Neural progenitor cell (in vitro differentiated cells): ENCODE results near the gene CCNK. TPM values are rescaled to one million over a fixed set of nuclear protein-coding genes. Genes with fewer than 3 reads are reported as not detected.

Experiments
- DNase-seq: peaks from one replicate; pipeline ENCODE4 v3.0.0-alpha.2; 2016; ENCODE audit warnings: low spot score
- H2AFZ ChIP-seq: fragments of 200-600 bp; sonication (generic); replicated peaks from 2 replicates; pipeline ENCODE4 v1.6.1; 2016; ENCODE audit warnings: antibody characterized with exemption
- H3F3A ChIP-seq: fragments of 200-600 bp; sonication (generic); 2 replicates; pipeline ENCODE4 v1.6.1; 2016; ENCODE audit warnings: antibody characterized with exemption, low read depth
- H3K27ac ChIP-seq: fragments of 200-600 bp; sonication (generic); 2 replicates; pipeline ENCODE4 v1.5.1; 2016; ENCODE audit warnings: mild to moderate bottlenecking
- H3K27me3 ChIP-seq: fragments of 200-600 bp; sonication (generic); 2 replicates; pipeline ENCODE4 v1.6.1; 2016; ENCODE audit warnings: mild to moderate bottlenecking, moderate library complexity
- H3K36me3 ChIP-seq: fragments of 200-600 bp; sonication (generic); 2 replicates; pipeline ENCODE4 v1.5.1; 2016
- H3K4me1 ChIP-seq: fragments of 200-600 bp; sonication (generic); 2 replicates; pipeline ENCODE4 v1.6.1; 2016; ENCODE audit warnings: mixed run types
- H3K4me2 ChIP-seq: fragments of 200-600 bp; sonication (generic); 2 replicates; pipeline ENCODE4 v1.6.1; 2016
- H3K4me3 ChIP-seq: fragments of 200-600 bp; sonication (generic); 2 replicates; pipeline ENCODE4 v1.5.1; 2016
- H3K79me2 ChIP-seq: fragments of 200-600 bp; sonication (generic); 2 replicates; pipeline ENCODE4 v1.6.1; 2016; ENCODE audit warnings: low read depth
- H3K9ac ChIP-seq: fragments of 200-600 bp; sonication (generic); 2 replicates; pipeline ENCODE4 v1.6.1; 2016
- H3K9me3 ChIP-seq: fragments of 200-600 bp; sonication (generic); 2 replicates; pipeline ENCODE4 v1.5.1; 2016; ENCODE audit warnings: low read depth
- H4K20me1 ChIP-seq: fragments of 200-600 bp; sonication (generic); 2 replicates; pipeline ENCODE4 v1.6.1; 2016; ENCODE audit warnings: low read depth
- H3K27ac Mint-ChIP-seq: 3 replicates; pipeline ENCODE4 v1.8.0; 2021; ENCODE audit warnings: mixed read lengths
- H3K27me3 Mint-ChIP-seq: 2 replicates; pipeline ENCODE4 v1.8.0; 2022; ENCODE audit warnings: low read depth, mild to moderate bottlenecking, inconsistent platforms, moderate library complexity, mixed read lengths; ENCODE audit not compliant: insufficient read depth
- H3K36me3 Mint-ChIP-seq: 3 replicates; pipeline ENCODE4 v1.8.0; 2021; ENCODE audit warnings: mixed read lengths
- H3K4me1 Mint-ChIP-seq: 3 replicates; pipeline ENCODE4 v1.8.0; 2021; ENCODE audit warnings: mixed read lengths
- H3K4me3 Mint-ChIP-seq: 3 replicates; pipeline ENCODE4 v1.8.0; 2021; ENCODE audit warnings: mild to moderate bottlenecking, moderate library complexity, mixed read lengths
- H3K9me3 Mint-ChIP-seq: 3 replicates; pipeline ENCODE4 v1.8.0; 2020; ENCODE audit warnings: mixed read lengths
- EZH2 ChIP-seq: fragments of 200-600 bp; sonication (generic); IDR thresholded peaks from 2 replicates; pipeline ENCODE4 v1.6.1; 2017; ENCODE audit warnings: antibody characterized with exemption, mild to moderate bottlenecking, moderate library complexity
- EZH2phosphoT487 ChIP-seq: fragments of 200-600 bp; sonication (generic); IDR thresholded peaks from 2 replicates; pipeline ENCODE4 v1.6.1; 2017; ENCODE audit warnings: antibody characterized with exemption
- total RNA-seq: library from RNA; depleted of rRNA; stranded (reverse); fragments of >200 nt; gene quantifications from 2 replicates; pipeline ENCODE4 v1.2.3, GENCODE V29; 2015; ENCODE audit warnings: low replicate concordance
- TF ChIP-seq, protein P1 (sequence below): fragments of 200-600 bp; sonication (generic); IDR thresholded peaks from 2 replicates; pipeline ENCODE4 v1.5.1; 2017; ENCODE audit warnings: antibody characterized with exemption, mild to moderate bottlenecking

Gene CCNK
- total RNA-seq, 1 donor from 2014 or later: 19.0 TPM

DNA sequence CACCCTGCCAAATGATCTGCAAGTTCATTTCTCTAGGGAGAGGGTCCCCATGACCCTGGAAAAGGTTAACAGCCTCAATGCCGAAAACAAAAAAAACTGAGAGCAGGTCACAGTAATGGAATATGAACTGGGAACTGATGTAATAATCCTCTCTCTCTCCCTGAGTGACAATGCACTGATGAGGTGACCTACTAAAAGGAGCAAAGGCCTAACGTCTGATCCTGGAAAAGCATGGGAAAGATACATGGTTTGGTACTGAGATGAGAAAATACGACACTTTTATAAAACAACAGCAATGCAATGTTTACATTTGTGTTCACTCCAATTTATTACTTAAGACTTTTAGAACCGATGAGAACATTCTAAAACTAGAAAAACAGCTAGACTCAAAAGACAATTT lies 28.2 kb upstream of the CCNK start:
- H3K4me3 ChIP-seq: no peak overlapping the region
- H4K20me1 ChIP-seq: no peaks in the 10 kb centered on the region
- no peaks in the 10 kb centered on the region for H3F3A ChIP-seq
- H3K4me2 ChIP-seq: no peak overlapping the region
- Mint-ChIP-seq H3K27me3 (no peaks in the 10 kb centered on the region), H3K9me3 (no peaks in the 10 kb centered on the region), H3K27ac (no peak overlapping the region), H3K36me3 (peaks cover 21% of the 10 kb centered on the region), H3K4me1 (no peaks in the 10 kb centered on the region), H3K4me3 (no peak overlapping the region)
- no peaks in the 10 kb centered on the region for H3K79me2 ChIP-seq
- no peaks in the 10 kb centered on the region for H3K4me1 ChIP-seq
- H3K36me3 ChIP-seq: peaks cover 4% of the 10 kb centered on the region
- DNase-seq: no peak
- no peak for TF ChIP-seq EZH2phosphoT487
- no peak for TF ChIP-seq EZH2
- TF ChIP-seq, protein P1, sequence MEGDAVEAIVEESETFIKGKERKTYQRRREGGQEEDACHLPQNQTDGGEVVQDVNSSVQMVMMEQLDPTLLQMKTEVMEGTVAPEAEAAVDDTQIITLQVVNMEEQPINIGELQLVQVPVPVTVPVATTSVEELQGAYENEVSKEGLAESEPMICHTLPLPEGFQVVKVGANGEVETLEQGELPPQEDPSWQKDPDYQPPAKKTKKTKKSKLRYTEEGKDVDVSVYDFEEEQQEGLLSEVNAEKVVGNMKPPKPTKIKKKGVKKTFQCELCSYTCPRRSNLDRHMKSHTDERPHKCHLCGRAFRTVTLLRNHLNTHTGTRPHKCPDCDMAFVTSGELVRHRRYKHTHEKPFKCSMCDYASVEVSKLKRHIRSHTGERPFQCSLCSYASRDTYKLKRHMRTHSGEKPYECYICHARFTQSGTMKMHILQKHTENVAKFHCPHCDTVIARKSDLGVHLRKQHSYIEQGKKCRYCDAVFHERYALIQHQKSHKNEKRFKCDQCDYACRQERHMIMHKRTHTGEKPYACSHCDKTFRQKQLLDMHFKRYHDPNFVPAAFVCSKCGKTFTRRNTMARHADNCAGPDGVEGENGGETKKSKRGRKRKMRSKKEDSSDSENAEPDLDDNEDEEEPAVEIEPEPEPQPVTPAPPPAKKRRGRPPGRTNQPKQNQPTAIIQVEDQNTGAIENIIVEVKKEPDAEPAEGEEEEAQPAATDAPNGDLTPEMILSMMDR: no peak
- no peaks in the 10 kb centered on the region for H3K9me3 ChIP-seq
- H3K9ac ChIP-seq: no peak overlapping the region
- no peak overlapping the region for H3K27ac ChIP-seq
- no peaks in the 10 kb centered on the region for H3K27me3 ChIP-seq
- no peak overlapping the region for H2AFZ ChIP-seq

DNA sequence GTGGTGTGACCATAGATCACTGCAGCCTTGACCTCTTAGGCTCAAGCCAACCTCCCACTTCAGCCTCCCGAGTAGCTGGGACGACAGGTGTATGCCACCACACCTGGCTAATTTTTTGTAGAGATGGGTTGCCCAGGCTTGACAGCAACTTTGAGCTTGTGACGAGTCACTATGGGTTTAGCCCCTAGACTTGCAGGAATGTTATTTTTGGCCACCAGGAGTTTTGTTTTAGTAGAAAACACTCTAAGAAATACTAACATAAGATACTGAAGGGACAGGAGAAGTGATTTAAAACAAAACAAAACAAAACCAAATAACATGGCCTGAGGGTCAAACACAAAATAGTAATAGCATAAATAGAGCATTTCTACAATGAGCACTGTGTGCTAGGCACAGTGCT lies 27.0 kb upstream of the CCNK start:
- no peak overlapping the region for H3K27ac Mint-ChIP-seq
- H3K4me1 Mint-ChIP-seq: no peaks in the 10 kb centered on the region
- H3K4me3 Mint-ChIP-seq: no peak overlapping the region
- no peaks in the 10 kb centered on the region for H3K27me3 Mint-ChIP-seq
- H3K9me3 ChIP-seq: no peaks in the 10 kb centered on the region
- H3K4me2 ChIP-seq: no peak overlapping the region
- peaks cover 8% of the 10 kb centered on the region for H3K36me3 ChIP-seq
- no peaks in the 10 kb centered on the region for H4K20me1 ChIP-seq
- H3F3A ChIP-seq: no peaks in the 10 kb centered on the region
- no peak overlapping the region for H3K4me3 ChIP-seq
- no peaks in the 10 kb centered on the region for H3K27me3 ChIP-seq
- no peak overlapping the region for H2AFZ ChIP-seq
- DNase-seq: no peak
- H3K36me3 Mint-ChIP-seq: peaks cover 22% of the 10 kb centered on the region
- no peak overlapping the region for H3K9ac ChIP-seq
- H3K9me3 Mint-ChIP-seq: no peaks in the 10 kb centered on the region
- H3K27ac ChIP-seq: no peak overlapping the region
- no peaks in the 10 kb centered on the region for H3K79me2 ChIP-seq
- no peaks in the 10 kb centered on the region for H3K4me1 ChIP-seq
- TF ChIP-seq EZH2: no peak
- TF ChIP-seq, protein P1: no peak
- TF ChIP-seq EZH2phosphoT487: no peak

DNA sequence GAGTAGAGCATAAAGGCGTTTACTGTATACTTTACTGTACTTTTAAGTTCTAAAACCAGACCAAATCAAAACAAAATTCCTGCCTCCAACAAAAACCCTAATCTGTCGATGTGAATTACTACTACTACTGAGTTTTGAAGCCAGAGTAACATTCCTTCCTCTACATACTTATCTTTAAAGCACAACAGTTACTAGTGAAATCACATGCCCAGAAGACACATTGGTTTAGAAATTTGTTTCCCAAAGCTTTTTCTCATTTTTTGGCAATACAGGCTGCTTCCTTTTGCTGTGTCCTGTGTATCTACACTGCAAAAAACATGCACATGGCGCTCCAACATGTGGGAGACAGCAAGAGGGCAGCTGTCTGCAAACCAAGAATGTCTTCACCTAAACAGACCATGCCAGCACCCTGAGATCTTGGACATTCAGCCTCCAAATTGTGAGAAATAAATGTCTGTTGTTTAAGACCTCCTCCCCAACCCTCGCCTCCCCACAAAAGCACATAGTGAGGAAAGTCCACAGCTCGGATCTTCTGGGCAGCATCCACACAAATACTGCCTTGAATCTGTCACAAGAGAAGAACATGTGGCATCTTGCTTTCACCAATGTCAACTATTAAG lies 21.6 kb upstream of the CCNK start:
- Mint-ChIP-seq H3K27ac (no peak overlapping the region), H3K4me3 (no peak overlapping the region)
- peaks cover 8% of the 10 kb centered on the region for H3K36me3 ChIP-seq

More for the DNA sequence above, 21.6 kb upstream of the CCNK start:
- H4K20me1 ChIP-seq: peaks cover 28% of the 10 kb centered on the region
- H3K4me1 ChIP-seq: no peaks in the 10 kb centered on the region
- no peaks in the 10 kb centered on the region for H3F3A ChIP-seq
- no peaks in the 10 kb centered on the region for H3K9me3 ChIP-seq
- H3K4me2 ChIP-seq: no peak overlapping the region
- H3K27ac ChIP-seq: no peak overlapping the region
- no peak overlapping the region for H2AFZ ChIP-seq
- H3K9ac ChIP-seq: no peak overlapping the region
- H3K4me3 ChIP-seq: no peak overlapping the region
- Mint-ChIP-seq H3K9me3 (no peaks in the 10 kb centered on the region), H3K27me3 (peaks cover 2% of the 10 kb centered on the region), H3K36me3 (peaks cover 30% of the 10 kb centered on the region), H3K4me1 (peaks cover 4% of the 10 kb centered on the region)
- H3K79me2 ChIP-seq: peaks cover 6% of the 10 kb centered on the region
- H3K27me3 ChIP-seq: no peaks in the 10 kb centered on the region
- DNase-seq: no peak
- TF ChIP-seq EZH2phosphoT487 (no peak), EZH2 (no peak)
- TF ChIP-seq, protein P1: no peak
